ENCODE measurements around the gene RGS6.
A peak's percentile ranks its signal among the peaks of the same experiment; 100 is the strongest.

RGS6 gene

GRCh38 chr14:72518809-72519377 is 586.7 kb downstream of the RGS6 start:
- Mint-ChIP-seq H3K27ac (no peak overlapping the region), H3K36me3 (ENCODE audit: low read depth) (no peaks in the 10 kb centered on the region), H3K4me1 (ENCODE audit: low read depth) (peaks cover 52% of the 10 kb centered on the region), H3K9me3 (no peaks in the 10 kb centered on the region), H3K27me3 (peaks cover 34% of the 10 kb centered on the region), H3K4me3 (no peak overlapping the region)
- intact Hi-C loops (cut with micrococcal nuclease), result no loop called here

DNA sequence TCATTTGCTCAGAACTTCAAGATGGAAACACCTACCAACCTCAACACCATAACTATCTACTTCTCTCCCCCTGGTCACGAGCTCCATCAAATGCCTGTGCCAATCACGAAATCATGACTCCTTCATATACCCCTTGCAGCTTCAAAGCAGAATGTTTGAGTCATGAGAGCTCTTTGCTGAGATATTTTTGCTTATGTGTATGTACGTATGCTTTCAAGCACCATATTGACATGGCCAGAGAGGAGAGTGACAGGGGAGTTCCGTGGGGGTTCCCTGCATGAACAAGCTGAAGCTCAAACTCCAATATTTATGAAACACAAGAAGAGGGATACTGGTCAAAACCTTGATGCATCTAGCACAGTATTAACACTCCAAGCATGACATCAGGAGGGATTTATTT is 587.3 kb downstream of the RGS6 start:
- Mint-ChIP-seq H3K27me3 (peaks cover 35% of the 10 kb centered on the region), H3K4me3 (no peak overlapping the region), H3K36me3 (ENCODE audit: low read depth) (no peaks in the 10 kb centered on the region), H3K27ac (no peak overlapping the region), H3K4me1 (ENCODE audit: low read depth) (peaks cover 59% of the 10 kb centered on the region), H3K9me3 (no peaks in the 10 kb centered on the region)
- intact Hi-C loops (cut with micrococcal nuclease), result no loop called here

- no peaks in the 10 kb centered on the region for H3K36me3 Mint-ChIP-seq (ENCODE audit: low read depth)
- peaks cover 33% of the 10 kb centered on the region for H3K27me3 Mint-ChIP-seq
- H3K9me3 Mint-ChIP-seq, result no peaks in the 10 kb centered on the region
- H3K4me3 Mint-ChIP-seq, result no peak overlapping the region
- H3K4me1 Mint-ChIP-seq (ENCODE audit: low read depth), result peaks cover 74% of the 10 kb centered on the region
- no peak overlapping the region for H3K27ac Mint-ChIP-seq
- intact Hi-C loops (cut with micrococcal nuclease), result loop anchor here (10.0 kb wide), 1 partner anchor 184 kb away; no protein-coding TSS in a partner anchor
These were observed 588.8 kb downstream of the RGS6 start for GRCh38 chr14:72521045-72521444.

DNA sequence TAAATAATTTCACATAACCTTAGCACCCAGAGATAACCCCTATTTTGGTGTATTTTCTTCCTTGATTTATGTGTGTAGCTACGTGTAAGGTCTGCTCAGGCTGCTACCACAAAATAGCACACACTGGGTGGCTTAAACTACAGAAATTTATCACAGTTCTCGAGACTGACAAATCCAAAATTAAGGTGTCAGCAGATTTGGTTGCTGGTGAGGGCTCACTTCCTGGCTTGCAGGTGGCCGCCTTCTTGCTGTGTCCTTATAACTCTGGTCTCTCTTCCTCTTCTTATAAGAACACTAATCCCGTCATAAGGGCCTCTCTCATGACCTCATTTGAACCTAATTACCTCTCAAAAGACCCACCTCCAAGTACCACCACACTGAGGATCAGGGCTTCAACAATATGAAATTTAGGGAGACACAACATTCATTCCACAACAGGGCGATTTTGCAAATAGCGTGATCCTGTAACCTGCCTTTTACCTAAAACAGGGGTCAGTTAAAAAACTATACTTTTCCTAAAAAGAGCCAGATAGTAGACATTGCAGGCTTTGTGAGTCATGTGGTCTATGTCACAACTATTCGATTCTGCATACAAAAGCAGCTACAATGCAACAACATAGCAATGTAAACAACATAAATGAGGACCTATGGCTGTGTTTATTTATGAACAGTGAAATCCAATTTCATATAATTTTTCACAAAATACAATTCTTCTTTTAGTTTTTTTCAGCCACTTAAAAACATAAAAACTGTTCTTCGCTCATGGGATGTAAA is 589.9 kb downstream of the RGS6 start:
- no peak overlapping the region for H3K27ac Mint-ChIP-seq

DNA sequence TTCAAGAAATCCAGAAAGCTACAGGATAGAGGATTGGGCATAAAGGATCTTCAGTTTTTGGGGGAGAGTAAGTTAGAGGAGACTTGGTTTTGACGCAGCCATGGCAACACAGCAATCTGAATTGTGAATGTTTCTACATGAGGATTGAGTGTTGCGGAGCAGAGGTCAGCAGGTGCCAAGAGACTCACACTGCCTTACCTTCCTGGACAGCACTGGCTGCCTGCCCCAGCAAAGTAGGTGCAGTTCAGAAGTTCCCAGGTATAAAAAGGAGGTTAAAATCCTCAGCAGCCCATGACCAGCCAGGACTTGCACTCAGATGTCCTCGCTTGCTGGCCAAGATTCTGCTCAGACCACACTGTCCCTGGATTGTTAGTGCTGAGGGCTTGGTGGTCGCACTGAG is 590.6 kb downstream of the RGS6 start:
- intact Hi-C loops (cut with micrococcal nuclease), result loop anchor here (10.0 kb wide), 1 partner anchor 182 kb away; no protein-coding TSS in a partner anchor
- Mint-ChIP-seq H3K36me3 (ENCODE audit: low read depth) (no peaks in the 10 kb centered on the region), H3K9me3 (no peaks in the 10 kb centered on the region), H3K27ac (no peak overlapping the region), H3K4me1 (ENCODE audit: low read depth) (peaks cover 75% of the 10 kb centered on the region), H3K27me3 (peaks cover 30% of the 10 kb centered on the region), H3K4me3 (no peak overlapping the region)

More for the DNA sequence above, 589.9 kb downstream of the RGS6 start:
- intact Hi-C loops (cut with micrococcal nuclease), result loop anchor here (10.0 kb wide), 1 partner anchor 183 kb away; no protein-coding TSS in a partner anchor
- Mint-ChIP-seq H3K36me3 (ENCODE audit: low read depth) (no peaks in the 10 kb centered on the region), H3K4me3 (no peak overlapping the region), H3K27me3 (peaks cover 30% of the 10 kb centered on the region), H3K4me1 (ENCODE audit: low read depth) (peaks cover 75% of the 10 kb centered on the region), H3K9me3 (no peaks in the 10 kb centered on the region)

DNA sequence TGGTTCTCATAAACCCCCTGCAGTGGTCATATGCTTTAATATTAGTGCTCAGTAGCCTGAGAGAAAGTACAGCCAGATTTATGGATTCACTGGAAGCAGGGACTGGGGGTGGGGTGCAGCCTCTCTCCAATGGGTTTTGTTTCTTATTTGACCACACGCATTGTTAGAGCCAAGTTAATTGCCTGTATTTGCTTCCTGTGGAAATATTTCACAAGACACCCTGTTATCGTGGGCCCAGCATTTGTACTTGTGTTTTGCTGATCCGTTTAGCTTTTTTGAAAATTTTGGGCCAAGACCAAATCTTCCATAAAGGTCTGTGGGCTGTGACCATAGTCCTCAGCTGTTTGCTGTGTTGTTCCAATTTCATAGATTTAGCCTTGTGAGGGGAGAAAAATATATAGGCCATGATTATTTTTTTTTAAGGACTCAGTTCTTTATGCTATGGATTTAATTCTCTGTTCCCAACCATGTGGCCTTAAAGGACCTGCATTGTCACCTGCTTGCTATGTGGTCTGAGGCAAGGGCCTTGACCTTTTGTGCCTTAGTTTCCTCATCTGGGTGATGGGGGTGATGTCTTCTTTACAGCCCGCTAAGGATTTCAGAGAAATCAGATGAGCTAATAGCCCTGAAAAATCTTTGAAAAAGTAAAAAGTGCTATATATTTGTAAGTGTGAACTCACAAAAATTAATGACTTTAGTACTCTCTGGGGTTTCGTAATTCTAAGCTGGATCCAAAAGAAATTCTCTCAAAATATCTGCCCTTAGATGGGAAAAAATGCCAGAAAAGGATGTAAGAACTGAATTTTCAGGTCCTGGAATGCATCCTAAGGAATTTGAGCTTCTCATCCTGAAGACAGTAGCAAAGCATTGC is 591.4 kb downstream of the RGS6 start:
- peaks cover 37% of the 10 kb centered on the region for H3K27me3 Mint-ChIP-seq
- no peaks in the 10 kb centered on the region for H3K9me3 Mint-ChIP-seq
- H3K36me3 Mint-ChIP-seq (ENCODE audit: low read depth), result no peaks in the 10 kb centered on the region
- H3K4me1 Mint-ChIP-seq (ENCODE audit: low read depth), result peaks cover 75% of the 10 kb centered on the region
- no peak overlapping the region for H3K4me3 Mint-ChIP-seq
- H3K27ac Mint-ChIP-seq, result no peak overlapping the region
- intact Hi-C loops (cut with micrococcal nuclease), result loop anchor here (10.0 kb wide), 1 partner anchor 181 kb away; no protein-coding TSS in a partner anchor

DNA sequence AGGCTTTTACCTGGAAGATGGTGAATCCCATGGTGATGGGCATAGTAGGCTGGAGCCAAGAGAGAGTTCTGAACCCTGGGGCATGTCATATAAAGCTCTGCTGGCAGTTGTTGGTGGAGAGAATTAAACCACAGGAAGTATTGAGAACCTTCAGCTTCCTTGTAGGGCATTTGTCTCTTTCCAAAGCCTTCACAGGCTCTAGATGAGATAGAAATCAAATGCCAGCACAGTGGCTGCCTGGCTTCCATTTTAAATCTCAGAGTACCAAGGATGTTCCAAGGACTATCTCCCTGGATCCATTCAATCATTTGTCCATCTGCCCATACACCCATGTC is 592.0 kb downstream of the RGS6 start:
- Mint-ChIP-seq H3K27ac (no peak overlapping the region), H3K9me3 (no peaks in the 10 kb centered on the region), H3K4me3 (no peak overlapping the region), H3K36me3 (ENCODE audit: low read depth) (no peaks in the 10 kb centered on the region), H3K4me1 (ENCODE audit: low read depth) (peaks cover 75% of the 10 kb centered on the region), H3K27me3 (peaks cover 42% of the 10 kb centered on the region)
- intact Hi-C loops (cut with micrococcal nuclease), result loop anchor here (10.0 kb wide), 1 partner anchor 181 kb away; no protein-coding TSS in a partner anchor

DNA sequence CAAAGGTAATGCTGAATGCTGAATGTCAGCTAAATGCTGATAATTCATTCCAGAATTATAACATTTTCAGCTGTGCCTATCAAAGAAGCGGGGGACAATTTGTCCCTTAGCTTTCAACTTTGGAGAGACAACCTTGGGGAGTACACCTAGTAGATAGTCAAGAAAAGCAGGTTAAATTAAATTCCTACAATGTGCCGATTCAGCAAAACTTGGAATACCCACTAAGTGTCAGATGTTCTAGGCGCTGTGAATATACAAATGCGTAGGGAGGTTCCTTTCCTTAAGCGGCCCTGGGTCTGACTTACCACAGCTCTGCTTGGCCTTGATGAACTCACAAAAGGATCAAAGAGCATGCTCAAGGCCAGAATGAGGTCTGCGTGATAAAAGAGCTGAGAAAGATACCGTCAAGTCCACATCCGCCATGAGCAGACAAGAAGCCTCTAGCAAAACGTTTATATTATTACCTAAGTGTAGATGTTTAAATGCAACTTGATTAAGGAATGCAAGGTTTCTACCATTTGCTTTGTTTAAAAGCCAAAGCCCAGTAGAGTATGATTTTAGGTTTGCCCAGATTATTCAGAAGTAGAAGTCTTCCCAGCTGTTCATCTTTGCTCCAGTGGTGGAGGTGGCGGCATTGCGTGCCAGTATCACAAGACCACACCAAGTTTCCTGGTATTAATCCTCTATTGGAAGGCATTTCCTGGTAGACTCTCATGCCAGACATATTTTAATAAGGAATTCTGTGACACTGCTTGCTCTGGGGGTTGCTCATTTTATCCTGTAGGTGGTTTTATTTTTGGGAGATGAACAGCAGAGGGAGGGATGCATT is 593.1 kb downstream of the RGS6 start:
- peaks cover 69% of the 10 kb centered on the region for H3K4me1 Mint-ChIP-seq (ENCODE audit: low read depth)
- no peaks in the 10 kb centered on the region for H3K9me3 Mint-ChIP-seq
- intact Hi-C loops (cut with micrococcal nuclease), result loop anchor here (10.0 kb wide), 1 partner anchor 180 kb away; no protein-coding TSS in a partner anchor
- peak overlapping the region; percentile 17 for H3K27ac Mint-ChIP-seq
- no peak overlapping the region for H3K4me3 Mint-ChIP-seq
- peaks cover 44% of the 10 kb centered on the region for H3K27me3 Mint-ChIP-seq
- H3K36me3 Mint-ChIP-seq (ENCODE audit: low read depth), result no peaks in the 10 kb centered on the region

GRCh38 chr14:72527591-72527990 is 595.4 kb downstream of the RGS6 start:
- Mint-ChIP-seq H3K27ac (no peak overlapping the region), H3K4me3 (no peak overlapping the region), H3K9me3 (peaks cover 6% of the 10 kb centered on the region), H3K27me3 (peaks cover 37% of the 10 kb centered on the region), H3K36me3 (ENCODE audit: low read depth) (no peaks in the 10 kb centered on the region), H3K4me1 (ENCODE audit: low read depth) (peaks cover 63% of the 10 kb centered on the region)
- intact Hi-C loops (cut with micrococcal nuclease), result loop anchor here (10.0 kb wide), 1 partner anchor 177 kb away; no protein-coding TSS in a partner anchor

DNA sequence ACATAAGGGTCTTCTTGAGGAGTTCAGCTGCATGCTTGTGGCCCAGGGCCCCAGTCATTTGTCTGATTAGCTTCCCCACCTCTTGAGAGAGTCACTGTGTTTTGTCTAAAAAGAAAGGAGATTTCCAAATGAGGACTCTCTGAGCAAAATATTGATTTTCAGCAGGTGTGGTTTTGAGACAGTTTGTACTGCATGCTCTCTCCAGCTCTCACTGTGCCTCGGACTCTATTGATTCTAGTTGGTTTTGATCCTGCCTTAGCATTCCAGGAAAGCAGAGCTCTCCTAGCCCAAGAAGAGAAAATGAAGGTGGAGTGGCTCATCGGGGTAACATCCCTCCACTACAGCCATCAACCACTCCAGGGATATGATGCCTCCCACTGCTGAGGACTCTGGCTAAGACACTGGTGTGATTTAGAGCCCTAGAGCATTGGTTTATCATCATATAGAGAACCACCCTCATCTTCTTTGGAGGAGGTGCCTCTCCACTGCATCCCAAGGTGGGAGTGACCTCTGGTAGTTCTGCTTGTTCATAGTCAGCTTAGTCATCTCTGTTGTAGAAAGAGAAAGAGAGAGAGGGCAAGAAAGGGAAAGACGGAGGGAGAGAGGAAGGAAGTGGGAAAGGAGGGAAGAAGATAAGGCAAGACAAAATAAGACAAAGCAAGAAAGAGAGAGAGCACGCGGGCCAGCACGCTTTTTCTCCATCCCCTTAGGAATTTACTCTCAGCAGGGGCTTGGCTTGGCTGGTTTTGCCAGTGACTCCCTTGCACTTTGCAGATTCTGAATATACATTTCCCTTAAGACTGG is 596.0 kb downstream of the RGS6 start:
- peaks cover 61% of the 10 kb centered on the region for H3K4me1 Mint-ChIP-seq (ENCODE audit: low read depth)
- intact Hi-C loops (cut with micrococcal nuclease), result loop anchor here (10.0 kb wide), 1 partner anchor 177 kb away; no protein-coding TSS in a partner anchor
- no peak overlapping the region for H3K27ac Mint-ChIP-seq
- peaks cover 31% of the 10 kb centered on the region for H3K27me3 Mint-ChIP-seq
- no peak overlapping the region for H3K4me3 Mint-ChIP-seq
- H3K9me3 Mint-ChIP-seq, result peaks cover 13% of the 10 kb centered on the region
- H3K36me3 Mint-ChIP-seq (ENCODE audit: low read depth), result no peaks in the 10 kb centered on the region

GRCh38 chr14:72528863-72529175 is 596.6 kb downstream of the RGS6 start:
- H3K27ac Mint-ChIP-seq, result no peak overlapping the region
- H3K27me3 Mint-ChIP-seq, result peaks cover 27% of the 10 kb centered on the region
- no peaks in the 10 kb centered on the region for H3K36me3 Mint-ChIP-seq (ENCODE audit: low read depth)
- peaks cover 18% of the 10 kb centered on the region for H3K9me3 Mint-ChIP-seq
- H3K4me3 Mint-ChIP-seq, result no peak overlapping the region
- intact Hi-C loops (cut with micrococcal nuclease), result loop anchor here (10.0 kb wide), 1 partner anchor 176 kb away; no protein-coding TSS in a partner anchor
- H3K4me1 Mint-ChIP-seq (ENCODE audit: low read depth), result peaks cover 56% of the 10 kb centered on the region

DNA sequence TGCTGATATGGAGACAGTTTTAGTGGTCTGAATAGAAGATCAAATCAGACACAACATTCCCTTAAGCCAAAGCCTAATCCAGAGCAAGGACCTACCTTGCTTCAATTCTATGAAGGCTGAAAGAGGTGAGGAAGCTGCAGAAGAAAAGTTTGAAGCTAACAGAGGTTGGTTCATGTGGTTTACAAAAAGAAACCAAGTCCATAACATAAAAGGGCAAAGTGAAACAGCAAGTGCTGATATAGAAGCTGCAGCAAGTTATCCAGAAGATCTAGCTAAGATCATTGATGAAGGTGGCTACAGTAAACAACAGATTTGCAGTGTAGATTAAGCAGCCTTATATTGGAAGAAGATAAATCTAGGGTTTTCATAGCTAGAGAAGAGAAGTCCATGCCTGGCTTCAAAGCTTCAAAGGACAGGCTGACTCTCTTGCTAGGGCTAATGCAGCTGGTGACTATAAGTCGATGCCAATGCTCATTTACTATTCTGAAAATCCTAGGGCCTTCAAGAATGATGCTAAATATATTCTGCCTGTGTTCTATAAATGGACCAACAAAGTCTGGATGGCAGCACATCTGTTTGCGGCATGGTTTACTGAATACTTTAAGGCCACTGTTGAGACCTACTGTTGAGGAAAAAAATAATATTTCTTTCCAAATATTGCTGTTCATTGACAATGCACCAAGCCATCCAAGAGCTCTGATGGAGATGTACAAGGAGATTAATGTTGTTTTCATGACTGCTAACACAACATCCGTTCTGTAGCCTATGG is 600.6 kb downstream of the RGS6 start:
- Mint-ChIP-seq H3K9me3 (peaks cover 26% of the 10 kb centered on the region), H3K4me3 (no peak overlapping the region), H3K4me1 (ENCODE audit: low read depth) (peaks cover 47% of the 10 kb centered on the region), H3K27ac (no peak overlapping the region), H3K36me3 (ENCODE audit: low read depth) (no peaks in the 10 kb centered on the region), H3K27me3 (peaks cover 35% of the 10 kb centered on the region)
- intact Hi-C loops (cut with micrococcal nuclease), result no loop called here
